HepG2 (cell line): ENCODE measurements around the gene CTDSP1. TPM values are rescaled to one million over a fixed set of nuclear protein-coding genes. Genes with fewer than 3 reads are reported as not detected.

Experiments
- HMGXB3 ChIP-seq: sonication (generic); formaldehyde crosslinking; IDR thresholded peaks from 2 replicates; pipeline ENCODE4 v1.4.0; 2020; ENCODE audit warnings: missing genetic modification reagents, borderline replicate concordance
- PAX8 ChIP-seq: sonication (generic); formaldehyde crosslinking; IDR thresholded peaks from 2 replicates; pipeline ENCODE4 v1.8.0; 2022; ENCODE audit warnings: mild to moderate bottlenecking, missing genetic modification reagents, borderline replicate concordance
- PRDM15 ChIP-seq: sonication (generic); formaldehyde crosslinking; IDR thresholded peaks from 2 replicates; pipeline ENCODE4 v1.4.0; 2020; ENCODE audit warnings: missing genetic modification reagents
- RERE ChIP-seq: IDR thresholded peaks from 2 replicates; pipeline ENCODE4 v1.6.1; 2016; ENCODE audit warnings: low read depth, missing genetic modification reagents, missing compliant biosample characterization
- SMAD3 ChIP-seq: sonication (generic); formaldehyde crosslinking; IDR thresholded peaks from 2 replicates; pipeline ENCODE4 v1.4.0; 2020; ENCODE audit warnings: missing genetic modification reagents
- YEATS4 ChIP-seq: sonication (generic); formaldehyde crosslinking; IDR thresholded peaks from 2 replicates; pipeline ENCODE4 v1.4.0; 2020; ENCODE audit warnings: missing genetic modification reagents, borderline replicate concordance
- ZNF646 ChIP-seq: sonication (generic); formaldehyde crosslinking; IDR thresholded peaks from 2 replicates; pipeline ENCODE4 v1.9.0; 2021; ENCODE audit warnings: mild to moderate bottlenecking, missing genetic modification reagents
- polyA plus RNA-seq, 8 experiments: library from polyadenylated mRNA; depleted of rRNA in 3 of 8; stranded (reverse) in 7 of 8; unstranded in 1 of 8; fragments of >200 nt; fragmentation: Illumina TruSeq in 4 of 8; extraction: Trizol in 4 of 8; gene quantifications; 2 replicates each; pipeline versions ENCODE4 v1.2.1 to v1.2.3, GENCODE V29; 2011 to 2016; ENCODE audit warnings: low read depth in 4 of 8, missing spikeins in 1 of 8, mixed read lengths in 1 of 8; ENCODE audit not compliant: insufficient read depth in 1 of 8
- total RNA-seq, 5 experiments: library from RNA; depleted of rRNA; stranded (reverse); fragments of >200 nt; fragmentation: Illumina TruSeq; extraction: Trizol; gene quantifications; 2 replicates each; pipeline ENCODE4 v1.2.3, GENCODE V29; 2016; ENCODE audit warnings: low read depth in 1 of 5

The CTDSP1 gene
- total and polyA plus RNA-seq, 2 of the 13 experiments (the other 11 are each of a cell fraction or from before 2014, with no cell fraction given) = 91.0 to 268 TPM

- TF ChIP-seq ZNF646 (CRISPR knock-in tag) (no peak), YEATS4 (CRISPR knock-in tag) (peak; percentile 93), RERE (peak; percentile 74), SMAD3 (peak; percentile 63), PRDM15 (CRISPR knock-in tag) (peak; percentile 4; the same call in 1 of the 2 replicates), PAX8 (CRISPR knock-in tag) (peak; percentile 95; the same call in 1 of the 2 replicates), HMGXB3 (peak; percentile 80; the same call in 1 of the 2 replicates)
Measured at GRCh38 chr2:218444692-218445357, 45.2 kb downstream of the CTDSP1 start (continued).
